Stomach smooth muscle (tissue), 2 donors: ENCODE measurements around the gene SACM1L.
"Not testable (repeated sequence)": the region's sequence is repeated elsewhere in the genome, so short reads cannot be mapped to it uniquely, and the experiment has no call there.

ENCODE experiments used
- H3K27ac ChIP-seq: one replicate; pipeline ENCODE4 v1.7.0; 2013; ENCODE audit warnings: mild to moderate bottlenecking, low read length, inconsistent platforms
- H3K27me3 ChIP-seq, 2 donors: one replicate each; pipeline ENCODE4 v1.7.0; 2013; ENCODE audit warnings: low read length in 2 of 2; ENCODE audit not compliant: insufficient read depth in 2 of 2, control insufficient read depth in 1 of 2
- H3K36me3 ChIP-seq, 2 donors: one replicate each; pipeline ENCODE4 v1.7.0; 2013; ENCODE audit warnings: low read length in 2 of 2; ENCODE audit not compliant: control insufficient read depth in 2 of 2, insufficient read depth in 2 of 2
- H3K4me1 ChIP-seq: one replicate; pipeline ENCODE4 v1.7.0; 2013; ENCODE audit warnings: low read length; ENCODE audit not compliant: control insufficient read depth, insufficient read depth
- H3K4me3 ChIP-seq, 2 donors: one replicate each; pipeline ENCODE4 v1.7.0; 2013; ENCODE audit warnings: low read length in 2 of 2
- H3K9ac ChIP-seq, 2 donors: one replicate each; pipeline ENCODE4 v1.7.0; 2013; ENCODE audit warnings: low read length in 2 of 2, mild to moderate bottlenecking in 1 of 2
- H3K9me3 ChIP-seq, 2 donors: one replicate each; pipeline ENCODE4 v1.7.0; 2013; ENCODE audit warnings: low read length in 2 of 2; ENCODE audit not compliant: control insufficient read depth in 2 of 2
- donor health status: healthy.
- donor health status: Pancreatic carcinoma.

Gene SACM1L

GRCh38 chr3:45742461-45743089 lies 53.4 kb downstream of the SACM1L start:
- Histone ChIP-seq H3K4me3 (no peak overlapping the region), H3K36me3 (peaks cover 56 to 58% of the 10 kb centered on the region in 2 donors), H3K27me3 (no peaks in the 10 kb centered on the region), H3K27ac (no peak overlapping the region), H3K9ac (no peak overlapping the region), H3K9me3 (no peaks in the 10 kb centered on the region), H3K4me1 (no peaks in the 10 kb centered on the region)

- Histone ChIP-seq H3K36me3 (peaks cover 31 to 35% of the 10 kb centered on the region in 2 donors), H3K4me1 (no peaks in the 10 kb centered on the region), H3K27ac (no peak overlapping the region), H3K9me3 (no peaks in the 10 kb centered on the region), H3K27me3 (no peaks in the 10 kb centered on the region), H3K9ac (no peak overlapping the region), H3K4me3 (no peak overlapping the region)
Observed at GRCh38 chr3:45746165-45746776, 57.1 kb downstream of the SACM1L start.

GRCh38 chr3:45746777-45747622 lies 57.8 kb downstream of the SACM1L start:
- H3K9me3 ChIP-seq = no peaks in the 10 kb centered on the region
- no peak overlapping the region for H3K4me3 ChIP-seq
- H3K36me3 ChIP-seq = peaks cover 26 to 29% of the 10 kb centered on the region in 2 donors
- H3K27me3 ChIP-seq = no peaks in the 10 kb centered on the region
- no peak overlapping the region for H3K9ac ChIP-seq
- no peaks in the 10 kb centered on the region for H3K4me1 ChIP-seq
- H3K27ac ChIP-seq = no peak overlapping the region

- no peak overlapping the region for H3K9ac ChIP-seq
- no peaks in the 10 kb centered on the region for H3K4me1 ChIP-seq
- no peak overlapping the region for H3K4me3 ChIP-seq
- no peak overlapping the region for H3K27ac ChIP-seq
- H3K27me3 ChIP-seq = no peaks in the 10 kb centered on the region
- no peaks in the 10 kb centered on the region for H3K9me3 ChIP-seq
- peaks cover 22 to 26% of the 10 kb centered on the region in 2 donors for H3K36me3 ChIP-seq
Observed at GRCh38 chr3:45748068-45748467, 58.9 kb downstream of the SACM1L start.

- H3K9ac ChIP-seq, H3K27me3 ChIP-seq, H3K9me3 ChIP-seq, H3K4me3 ChIP-seq, H3K27ac ChIP-seq, H3K4me1 ChIP-seq: not testable (repeated sequence)
- H3K36me3 ChIP-seq = peaks cover 18 to 21% of the 10 kb centered on the region in 2 donors
Observed at GRCh38 chr3:45749036-45749600, 59.9 kb downstream of the SACM1L start.

GRCh38 chr3:45749880-45750279 lies 60.7 kb downstream of the SACM1L start:
- Histone ChIP-seq H3K4me3 (no peak overlapping the region), H3K36me3 (peaks cover 18 to 21% of the 10 kb centered on the region in 2 donors), H3K27ac (no peak overlapping the region), H3K9me3 (no peaks in the 10 kb centered on the region), H3K9ac (no peak overlapping the region), H3K4me1 (no peaks in the 10 kb centered on the region), H3K27me3 (no peaks in the 10 kb centered on the region)

- no peaks in the 10 kb centered on the region for H3K4me1 ChIP-seq
- peaks cover 9 to 10% of the 10 kb centered on the region in 2 donors for H3K36me3 ChIP-seq
- no peaks in the 10 kb centered on the region for H3K9me3 ChIP-seq
- no peak overlapping the region for H3K27ac ChIP-seq
- H3K27me3 ChIP-seq = no peaks in the 10 kb centered on the region
- H3K9ac ChIP-seq = no peak overlapping the region
- H3K4me3 ChIP-seq = no peak overlapping the region
Observed at GRCh38 chr3:45751537-45752242, 62.5 kb downstream of the SACM1L start.

- H3K4me3 ChIP-seq = no peak overlapping the region
- no peak overlapping the region for H3K27ac ChIP-seq
- H3K4me1 ChIP-seq = no peaks in the 10 kb centered on the region
- peaks cover 0 to 2% of the 10 kb centered on the region in 2 donors for H3K36me3 ChIP-seq
- H3K27me3 ChIP-seq = no peaks in the 10 kb centered on the region
- H3K9me3 ChIP-seq = no peaks in the 10 kb centered on the region
- H3K9ac ChIP-seq = no peak overlapping the region
Observed at GRCh38 chr3:45753095-45753494, 63.9 kb downstream of the SACM1L start.

GRCh38 chr3:45754461-45754860 lies 65.3 kb downstream of the SACM1L start:
- no peaks in the 10 kb centered on the region for H3K27me3 ChIP-seq
- H3K27ac ChIP-seq = no peak overlapping the region
- no peak overlapping the region for H3K4me3 ChIP-seq
- H3K9me3 ChIP-seq = no peaks in the 10 kb centered on the region
- H3K4me1 ChIP-seq = no peaks in the 10 kb centered on the region
- H3K9ac ChIP-seq = no peak overlapping the region
- no peaks in the 10 kb centered on the region for H3K36me3 ChIP-seq

- no peaks in the 10 kb centered on the region for H3K27me3 ChIP-seq
- no peaks in the 10 kb centered on the region for H3K36me3 ChIP-seq
- no peak overlapping the region for H3K4me3 ChIP-seq
- H3K27ac ChIP-seq = no peak overlapping the region
- H3K4me1 ChIP-seq = no peaks in the 10 kb centered on the region
- H3K9me3 ChIP-seq = no peaks in the 10 kb centered on the region
- H3K9ac ChIP-seq = no peak overlapping the region
Observed at GRCh38 chr3:45756055-45756454, 66.9 kb downstream of the SACM1L start.
